GM12878 (cell line): Measurements from ENCODE around the gene KIRREL3. TPM values are rescaled to one million over a fixed set of nuclear protein-coding genes. Genes with fewer than 3 reads are reported as not detected.

Experiments used
- ATAC-seq: fragments of 200-7000 bp; cut with Tn5 transposase; 3 replicates; pipeline ENCODE4 v1.9.1; 2020; ENCODE audit warnings: mild to moderate bottlenecking, moderate library complexity
- BruUV-seq: library from RNA; stranded (reverse); fragments of 400-500 nt; replicated peaks from 2 replicates; lab custom pipeline; 2021; lab: Mats Ljungman, UMichigan
- CTCF ChIA-PET: fragments of 300-600 bp; sonication (Branson Sonifier 250); formaldehyde crosslinking; extraction: SDS; loops from one replicate; lab custom pipeline; 2021; ENCODE audit warnings: inconsistent platforms; lab: Yijun Ruan, JAX
- POLR2A ChIA-PET: fragments of 350-600 bp; formaldehyde crosslinking; extraction: SDS; loops from one replicate; lab custom pipeline; 2021; ENCODE audit warnings: inconsistent platforms; lab: Charles Lee
- RAD21 ChIA-PET: fragments of 300-600 bp; sonication (Branson Sonifier 250); formaldehyde crosslinking; loops from one replicate; lab custom pipeline; 2023; ENCODE audit warnings: antibody characterized with exemption; ENCODE audit not compliant: unreplicated experiment; lab: Charles Lee
- SMC1A ChIA-PET: fragments of 300-600 bp; sonication (Branson Sonifier 250); formaldehyde crosslinking; loops from one replicate; lab custom pipeline; 2023; ENCODE audit not compliant: unreplicated experiment, uncharacterized antibody; lab: Charles Lee
- DNase-seq: peaks from one replicate; pipeline ENCODE4 v3.0.0-alpha.2; 2011; ENCODE audit warnings: low read depth, low spot score
- FAIRE-seq: peaks from 3 replicates; lab custom pipeline; 2011; peaks lifted over from hg19 to GRCh38; lab: Jason Lieb, UNC
- H2AFZ ChIP-seq: 2 replicates; pipeline ENCODE4 v1.6.0; 2011; ENCODE audit warnings: low read depth, low read length, control low read depth; ENCODE audit not compliant: control insufficient read depth
- H3K27ac ChIP-seq: 2 replicates; pipeline ENCODE4 v1.5.1; 2011; ENCODE audit warnings: control low read depth; ENCODE audit not compliant: control insufficient read depth, insufficient read depth
- H3K27me3 ChIP-seq, 2 experiments: replicated peaks in 1 of 2; 2 replicates each; pipeline versions ENCODE4 v1.6.0 to v1.6.1; 2011; ENCODE audit warnings: low read length in 1 of 2; ENCODE audit not compliant: control insufficient read depth in 2 of 2, insufficient read depth in 2 of 2
- H3K36me3 ChIP-seq, 2 experiments: 2 replicates each; pipeline ENCODE4 v1.5.1; 2011; ENCODE audit warnings: low read length in 1 of 2; ENCODE audit not compliant: control insufficient read depth in 2 of 2, insufficient read depth in 2 of 2
- H3K4me1 ChIP-seq: 2 replicates; pipeline ENCODE4 v1.6.1; 2011; ENCODE audit warnings: mild to moderate bottlenecking, low read length, moderate library complexity, mixed read lengths; ENCODE audit not compliant: control insufficient read depth, insufficient read depth
- H3K4me2 ChIP-seq: 2 replicates; pipeline ENCODE4 v1.6.0; 2011; ENCODE audit warnings: control low read depth; ENCODE audit not compliant: control insufficient read depth, insufficient read depth
- H3K4me3 ChIP-seq: fragments of 200-600 bp; sonication (generic); 2 replicates; pipeline ENCODE4 v1.5.1; 2016
- H3K79me2 ChIP-seq: 2 replicates; pipeline ENCODE4 v1.6.0; 2011; ENCODE audit warnings: low read length; ENCODE audit not compliant: control insufficient read depth, insufficient read depth
- H3K9ac ChIP-seq: 2 replicates; pipeline ENCODE4 v1.8.0; 2011; ENCODE audit warnings: low read length, control low read depth, mixed read lengths; ENCODE audit not compliant: control insufficient read depth, insufficient read depth
- H3K9me3 ChIP-seq: replicated peaks from 3 replicates; pipeline ENCODE4 v1.5.1; 2011; ENCODE audit warnings: mild to moderate bottlenecking, low read length; ENCODE audit not compliant: control insufficient read depth, insufficient read depth
- H4K20me1 ChIP-seq: 2 replicates; pipeline ENCODE4 v1.6.0; 2011; ENCODE audit not compliant: control insufficient read depth, insufficient read depth
- BCL11A ChIP-seq: IDR thresholded peaks from 2 replicates; pipeline ENCODE4 v1.6.1; 2011; ENCODE audit warnings: low read depth, low read length
- GABPA ChIP-seq: IDR thresholded peaks from 2 replicates; pipeline ENCODE4 v1.6.1; 2014; ENCODE audit warnings: antibody characterized with exemption, low read depth, mild to moderate bottlenecking, inconsistent platforms
- MLLT1 ChIP-seq: fragments of 450-650 bp; IDR thresholded peaks from 2 replicates; pipeline ENCODE4 v1.6.1; 2016; ENCODE audit warnings: mild to moderate bottlenecking
- MXI1 ChIP-seq: fragments of 150-350 bp; IDR thresholded peaks from 2 replicates; pipeline ENCODE4 v1.6.1; 2011; ENCODE audit warnings: low read depth, mild to moderate bottlenecking, inconsistent platforms, low read length, improper control_type of control experiment
- NRF1 ChIP-seq: conservative IDR thresholded peaks from 2 replicates; pipeline ENCODE4 v1.6.1; 2011; ENCODE audit warnings: mild to moderate bottlenecking, low read depth, low read length, improper control_type of control experiment
- POLR2A ChIP-seq: IDR thresholded peaks from 2 replicates; pipeline ENCODE4 v1.6.1; 2011; ENCODE audit warnings: low read depth, mild to moderate bottlenecking, low read length
- RAD21 ChIP-seq: IDR thresholded peaks from 2 replicates; pipeline ENCODE4 v1.6.1; 2011; ENCODE audit warnings: mild to moderate bottlenecking, low read depth, low read length, moderate library complexity; ENCODE audit not compliant: insufficient read depth
- TAF1 ChIP-seq: IDR thresholded peaks from 2 replicates; pipeline ENCODE4 v1.6.1; 2011; ENCODE audit warnings: mild to moderate bottlenecking, low read depth, low read length, borderline replicate concordance
- ZBTB11 ChIP-seq: fragments of 450-650 bp; formaldehyde crosslinking; IDR thresholded peaks from 2 replicates; pipeline ENCODE4 v1.5.0; 2022; ENCODE audit warnings: mild to moderate bottlenecking, missing genetic modification characterization
- WGBS: methylation state at CpG from one replicate; pipeline ENCODE4 v1.1.6; 2016; ENCODE audit warnings: low lambda C conversion rate; ENCODE audit not compliant: insufficient replicate concordance, insufficient coverage; ENCODE audit errors: missing lambda C conversion rate; 5-methylcytosine and 5-hydroxymethylcytosine counted together
- in situ Hi-C: fragments of 300-500 bp; cut with MboI; formaldehyde crosslinking; loops from 9 replicates; pipeline ENCODE4 v1.14.3; 2018; ENCODE audit warnings: mixed read lengths
- intact Hi-C: fragments of 100-400 bp; cut with micrococcal nuclease; formaldehyde crosslinking; loops from one replicate; pipeline ENCODE4 v1.14.2; 2022; ENCODE audit not compliant: unreplicated experiment
- polyA plus RNA-seq, 11 experiments: library from polyadenylated mRNA; depleted of rRNA in 4 of 11; unstranded in 6 of 11; stranded (reverse) in 5 of 11; fragments of >200 nt; fragmentation: Nextera tagmentation in 4 of 11; fragmentation: Illumina TruSeq in 1 of 11; extraction: Ambion mirVana in 4 of 11; extraction: Trizol in 1 of 11; gene quantifications; 1 replicate in 1 of 11; 2 replicates in 10 of 11; pipeline versions ENCODE4 v1.2.1 to v1.2.3, GENCODE V29; 2011 to 2016; ENCODE audit warnings: inconsistent platforms in 2 of 11, missing spikeins in 2 of 11, low read depth in 1 of 11
- total RNA-seq, 4 experiments: library from RNA; depleted of rRNA in 3 of 4; stranded (reverse); fragments of >200 nt in 3 of 4; fragmentation: Illumina TruSeq in 1 of 4; extraction: Trizol in 1 of 4; gene quantifications; 2 replicates each; pipeline versions ENCODE4 v1.2.1 to v1.2.3, GENCODE V29; 2013 to 2021
- TF ChIP-seq, protein P1 (sequence below): IDR thresholded peaks from 2 replicates; pipeline ENCODE4 v1.6.1; 2012; ENCODE audit warnings: low read depth, low read length, improper control_type of control experiment
- TF ChIP-seq, protein P2 (sequence below): fragments of 450-650 bp; IDR thresholded peaks from 2 replicates; pipeline ENCODE4 v1.6.1; 2017; ENCODE audit warnings: mild to moderate bottlenecking, moderate library complexity

The KIRREL3 gene
- total and polyA plus RNA-seq, 10 of the 15 experiments (the other 5 are each of a cell fraction or from before 2014, with no cell fraction given) = under 0.01 TPM; not detected in 9

GRCh38 chr11:126624506-126624905 is 376.1 kb downstream of the KIRREL3 start (continued):
- no peak for TF ChIP-seq MLLT1
- TF ChIP-seq, protein P1, sequence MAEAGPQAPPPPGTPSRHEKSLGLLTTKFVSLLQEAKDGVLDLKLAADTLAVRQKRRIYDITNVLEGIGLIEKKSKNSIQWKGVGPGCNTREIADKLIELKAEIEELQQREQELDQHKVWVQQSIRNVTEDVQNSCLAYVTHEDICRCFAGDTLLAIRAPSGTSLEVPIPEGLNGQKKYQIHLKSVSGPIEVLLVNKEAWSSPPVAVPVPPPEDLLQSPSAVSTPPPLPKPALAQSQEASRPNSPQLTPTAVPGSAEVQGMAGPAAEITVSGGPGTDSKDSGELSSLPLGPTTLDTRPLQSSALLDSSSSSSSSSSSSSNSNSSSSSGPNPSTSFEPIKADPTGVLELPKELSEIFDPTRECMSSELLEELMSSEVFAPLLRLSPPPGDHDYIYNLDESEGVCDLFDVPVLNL = no peak
- no peak for TF ChIP-seq MXI1
- TF ChIP-seq RAD21 = no peak
- no peak for TF ChIP-seq NRF1

GRCh38 chr11:126619516-126619915 is 381.1 kb downstream of the KIRREL3 start:
- intact Hi-C loops = no loop called here
- in situ Hi-C loops = no loop called here
- no peak overlapping the region for H3K4me3 ChIP-seq
- RAD21 ChIA-PET = no interaction called here
- POLR2A ChIA-PET = no interaction called here
- H3K9me3 ChIP-seq = no peaks in the 10 kb centered on the region
- SMC1A ChIA-PET = no interaction called here
- BruUV-seq = no TSS peak
- WGBS = 32% methylated on average over 3 of the region's 3 CpGs
- ATAC-seq = no peak
- no peak for FAIRE-seq
- no peak overlapping the region for H3K9ac ChIP-seq
- H2AFZ ChIP-seq = no peak overlapping the region
- H3K27ac ChIP-seq = no peak overlapping the region
- H3K79me2 ChIP-seq = no peaks in the 10 kb centered on the region
- H4K20me1 ChIP-seq = no peaks in the 10 kb centered on the region
- no peak overlapping the region for H3K4me2 ChIP-seq
- CTCF ChIA-PET = no interaction called here
- no peak for DNase-seq
- no peaks in the 10 kb centered on the region for H3K36me3 ChIP-seq
- peaks cover 0 to 1% of the 10 kb centered on the region in 2 experiments; a peak in 2 of 4 replicates for H3K27me3 ChIP-seq
- H3K4me1 ChIP-seq = no peaks in the 10 kb centered on the region
- TF ChIP-seq ZBTB11 (CRISPR knock-in tag) = no peak
- TF ChIP-seq POLR2A = no peak
- no peak for TF ChIP-seq RAD21
- TF ChIP-seq TAF1 = no peak
- TF ChIP-seq, protein P2, sequence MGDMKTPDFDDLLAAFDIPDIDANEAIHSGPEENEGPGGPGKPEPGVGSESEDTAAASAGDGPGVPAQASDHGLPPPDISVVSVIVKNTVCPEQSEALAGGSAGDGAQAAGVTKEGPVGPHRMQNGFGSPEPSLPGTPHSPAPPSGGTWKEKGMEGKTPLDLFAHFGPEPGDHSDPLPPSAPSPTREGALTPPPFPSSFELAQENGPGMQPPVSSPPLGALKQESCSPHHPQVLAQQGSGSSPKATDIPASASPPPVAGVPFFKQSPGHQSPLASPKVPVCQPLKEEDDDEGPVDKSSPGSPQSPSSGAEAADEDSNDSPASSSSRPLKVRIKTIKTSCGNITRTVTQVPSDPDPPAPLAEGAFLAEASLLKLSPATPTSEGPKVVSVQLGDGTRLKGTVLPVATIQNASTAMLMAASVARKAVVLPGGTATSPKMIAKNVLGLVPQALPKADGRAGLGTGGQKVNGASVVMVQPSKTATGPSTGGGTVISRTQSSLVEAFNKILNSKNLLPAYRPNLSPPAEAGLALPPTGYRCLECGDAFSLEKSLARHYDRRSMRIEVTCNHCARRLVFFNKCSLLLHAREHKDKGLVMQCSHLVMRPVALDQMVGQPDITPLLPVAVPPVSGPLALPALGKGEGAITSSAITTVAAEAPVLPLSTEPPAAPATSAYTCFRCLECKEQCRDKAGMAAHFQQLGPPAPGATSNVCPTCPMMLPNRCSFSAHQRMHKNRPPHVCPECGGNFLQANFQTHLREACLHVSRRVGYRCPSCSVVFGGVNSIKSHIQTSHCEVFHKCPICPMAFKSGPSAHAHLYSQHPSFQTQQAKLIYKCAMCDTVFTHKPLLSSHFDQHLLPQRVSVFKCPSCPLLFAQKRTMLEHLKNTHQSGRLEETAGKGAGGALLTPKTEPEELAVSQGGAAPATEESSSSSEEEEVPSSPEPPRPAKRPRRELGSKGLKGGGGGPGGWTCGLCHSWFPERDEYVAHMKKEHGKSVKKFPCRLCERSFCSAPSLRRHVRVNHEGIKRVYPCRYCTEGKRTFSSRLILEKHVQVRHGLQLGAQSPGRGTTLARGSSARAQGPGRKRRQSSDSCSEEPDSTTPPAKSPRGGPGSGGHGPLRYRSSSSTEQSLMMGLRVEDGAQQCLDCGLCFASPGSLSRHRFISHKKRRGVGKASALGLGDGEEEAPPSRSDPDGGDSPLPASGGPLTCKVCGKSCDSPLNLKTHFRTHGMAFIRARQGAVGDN = no peak
- no peak for TF ChIP-seq BCL11A
- no peak for TF ChIP-seq GABPA
